ENCODE measurements around the gene GSN.

Gene GSN

GRCh38 chr9:121246821-121247561 lies 21.0 kb upstream of the GSN start:
- no peak overlapping the region for H3K27ac ChIP-seq
- H3K4me3 ChIP-seq, result no peak overlapping the region
- no peak for DNase-seq (ENCODE audit: low spot score)

DNA sequence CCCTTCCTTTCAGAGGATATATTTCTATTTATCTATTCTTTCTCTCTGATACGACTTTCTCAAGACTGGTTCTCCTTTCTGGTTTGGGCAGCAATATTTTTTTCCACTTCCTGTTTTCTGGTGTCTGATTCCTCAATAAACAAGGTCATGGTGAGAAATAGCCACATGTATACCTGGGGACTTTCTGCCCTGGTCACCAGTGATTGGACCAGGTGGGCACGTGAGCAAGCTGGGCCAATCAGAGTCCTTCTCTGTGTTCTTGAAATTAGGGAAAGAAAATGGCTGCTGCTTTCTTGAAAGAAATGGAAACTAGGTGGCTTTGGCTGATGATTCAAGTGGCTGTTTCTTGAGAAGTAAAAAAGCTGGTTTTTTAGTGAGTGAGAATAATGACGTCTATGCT lies 18.4 kb upstream of the GSN start:
- no peak for TF ChIP-seq CTCF (IDR thresholded peaks at IDR 0.05)
- no peak overlapping the region for H3K27ac ChIP-seq
- no peak for DNase-seq (ENCODE audit: low spot score)
- no peak overlapping the region for H3K4me3 ChIP-seq

More at GRCh38 chr9:121246821-121247561, 21.0 kb upstream of the GSN start:
- TF ChIP-seq CTCF (IDR thresholded peaks at IDR 0.05), result no peak

DNA sequence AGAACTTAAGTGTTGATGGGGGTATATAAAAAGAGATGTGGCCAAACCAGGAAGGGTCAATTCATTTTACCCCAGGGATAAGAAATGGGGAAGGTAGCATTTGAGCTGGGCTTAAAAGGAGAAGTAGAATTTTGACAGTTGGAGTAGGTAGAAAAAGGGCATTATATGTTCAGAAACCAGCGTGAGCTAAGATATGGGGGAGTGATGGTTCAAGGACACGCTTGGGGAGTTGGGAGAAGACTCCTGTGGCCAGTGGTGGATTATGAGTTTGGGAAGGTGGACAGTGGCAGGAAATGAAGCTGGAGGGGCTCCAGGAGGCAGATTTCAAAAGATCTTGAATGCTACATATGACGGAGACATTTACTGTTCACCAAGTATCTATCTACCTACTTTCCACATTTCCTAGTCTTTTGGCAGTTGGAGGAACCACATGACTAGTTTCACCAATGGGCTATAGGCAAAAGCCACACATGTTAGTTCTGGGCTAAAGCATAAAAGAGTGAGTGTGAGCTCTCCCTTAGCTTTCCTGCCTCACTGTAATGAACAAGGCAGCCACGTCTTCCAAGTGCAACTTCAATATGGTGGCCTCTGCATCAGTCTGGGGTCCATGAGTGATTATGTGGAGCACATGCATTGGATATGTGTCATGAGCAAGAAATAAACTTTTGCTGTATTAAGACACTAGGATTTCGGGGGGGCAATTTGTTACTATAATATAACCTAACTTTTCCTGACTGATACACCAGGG lies 15.7 kb upstream of the GSN start:
- H3K4me3 ChIP-seq, result no peak overlapping the region
- H3K27ac ChIP-seq, result no peak overlapping the region
- DNase-seq (ENCODE audit: low spot score), result no peak
- TF ChIP-seq CTCF (IDR thresholded peaks at IDR 0.05), result no peak

GRCh38 chr9:121253162-121253561 lies 14.8 kb upstream of the GSN start:
- Histone ChIP-seq H3K4me3 (no peak overlapping the region), H3K27ac (no peak overlapping the region)
- DNase-seq (ENCODE audit: low spot score), result no peak
- TF ChIP-seq CTCF (IDR thresholded peaks at IDR 0.05), result no peak

DNA sequence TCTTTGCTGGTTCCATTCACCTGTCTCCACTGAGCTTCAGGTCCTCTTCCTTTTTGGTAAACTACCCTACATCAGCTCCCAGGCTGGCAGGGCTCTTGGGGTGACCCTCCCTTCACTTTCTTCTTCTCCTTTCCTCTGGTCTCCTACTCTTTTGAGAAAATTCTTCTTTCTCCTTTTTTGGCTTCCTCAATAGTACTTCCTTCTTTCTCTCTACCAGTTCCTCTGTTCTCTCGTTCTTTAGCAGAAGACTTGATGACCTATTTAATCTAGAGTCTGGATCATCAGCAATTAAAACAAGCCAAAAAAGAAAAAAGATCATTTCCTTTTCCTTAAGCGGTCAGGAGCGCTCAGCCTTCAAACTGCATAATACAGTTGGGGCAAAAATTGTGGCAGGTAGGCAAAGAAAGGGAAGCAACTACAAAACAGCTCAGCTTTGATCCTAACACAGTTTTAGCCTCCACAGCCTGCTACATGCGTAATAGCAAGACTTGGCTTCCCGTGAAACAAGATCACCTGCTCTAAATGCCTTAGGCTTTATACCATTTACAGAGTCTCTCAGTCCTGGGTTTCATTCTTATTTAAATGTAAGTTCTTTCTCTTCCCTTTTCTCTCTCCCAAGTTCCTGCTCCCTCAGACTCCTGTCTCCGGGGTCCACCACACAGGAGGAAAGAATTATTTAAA lies 14.0 kb upstream of the GSN start:
- no peak for TF ChIP-seq CTCF (IDR thresholded peaks at IDR 0.05)
- Histone ChIP-seq H3K4me3 (no peak overlapping the region), H3K27ac (no peak overlapping the region)
- no peak for DNase-seq (ENCODE audit: low spot score)

DNA sequence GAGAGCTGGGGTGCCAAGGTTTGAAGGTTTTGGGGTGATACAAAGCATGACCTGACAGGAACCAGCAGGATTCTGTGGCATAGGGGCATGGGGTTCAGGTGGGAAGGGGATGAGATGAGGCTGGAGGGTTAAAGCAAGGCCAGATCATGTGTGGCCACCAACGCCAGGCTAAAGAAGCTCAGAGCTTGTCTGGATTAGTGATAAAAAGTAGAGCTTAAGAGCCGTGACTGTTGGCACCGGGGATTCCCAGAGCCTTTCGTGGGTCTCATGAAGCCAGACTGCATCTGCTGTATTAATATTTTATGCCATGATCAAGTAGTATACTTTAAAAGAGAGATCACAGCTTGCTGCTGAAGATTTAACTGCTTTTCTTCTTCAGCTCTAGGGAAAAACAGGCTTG lies 8.5 kb upstream of the GSN start:
- Histone ChIP-seq H3K27ac (no peak overlapping the region), H3K4me3 (no peak overlapping the region)
- no peak for TF ChIP-seq CTCF (IDR thresholded peaks at IDR 0.05)
- DNase-seq (ENCODE audit: low spot score), result no peak

Measured in coronary artery (tissue), 2 donors.